NCI-H2171 (cell line): ENCODE results near the gene CNPY1.
"Not testable (repeated sequence)": the region's sequence is repeated elsewhere in the genome, so short reads cannot be mapped to it uniquely, and the experiment has no call there.

Experiments
- DNase-seq: peaks from one replicate; lab custom pipeline; 2025; lab: John Stamatoyannopoulos, UW

The CNPY1 gene

DNA sequence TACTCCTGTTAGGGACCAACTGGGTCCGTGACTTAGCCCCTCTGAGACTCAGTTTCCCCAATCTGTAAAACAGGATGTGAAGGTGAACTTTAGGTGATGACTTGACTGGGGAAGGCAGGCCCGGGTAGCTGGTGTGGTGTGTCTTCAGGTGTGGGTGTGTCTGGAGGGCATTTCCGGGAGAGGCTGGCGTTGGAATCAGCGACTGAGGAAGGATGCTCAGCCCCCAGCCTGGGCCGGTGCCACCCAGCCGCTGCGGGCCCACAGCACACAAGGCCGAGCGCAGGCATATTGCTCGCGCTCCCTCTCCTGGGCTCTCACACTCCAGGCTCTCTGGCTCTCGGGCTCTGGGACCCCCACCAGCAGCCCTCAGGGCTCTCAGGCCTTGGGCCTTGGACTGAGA is 31.7 kb upstream of the CNPY1 start:
- no peak for DNase-seq

DNA sequence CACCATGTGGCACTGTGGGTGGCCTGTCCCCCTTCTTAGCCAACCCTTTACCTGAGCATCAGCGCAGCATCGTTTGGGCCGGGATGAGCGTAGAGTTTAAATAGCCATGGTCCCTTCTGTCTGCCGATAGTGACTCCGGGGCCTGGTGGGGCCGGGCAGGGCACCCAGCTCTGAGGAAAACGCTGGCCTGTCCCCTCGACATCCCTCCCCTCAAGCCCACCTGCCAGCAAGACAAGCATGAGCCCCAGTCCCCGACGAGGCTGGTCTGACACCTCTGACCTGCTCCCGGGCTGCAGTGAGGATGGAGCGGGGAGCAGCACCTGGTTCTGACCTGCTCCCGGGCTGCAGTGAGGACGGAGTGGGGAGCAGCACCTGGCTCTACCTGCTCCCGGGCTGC is 31.1 kb upstream of the CNPY1 start:
- no peak for DNase-seq

GRCh38 chr7:155576900-155577508 is 30.6 kb upstream of the CNPY1 start:
- DNase-seq = no peak

DNA sequence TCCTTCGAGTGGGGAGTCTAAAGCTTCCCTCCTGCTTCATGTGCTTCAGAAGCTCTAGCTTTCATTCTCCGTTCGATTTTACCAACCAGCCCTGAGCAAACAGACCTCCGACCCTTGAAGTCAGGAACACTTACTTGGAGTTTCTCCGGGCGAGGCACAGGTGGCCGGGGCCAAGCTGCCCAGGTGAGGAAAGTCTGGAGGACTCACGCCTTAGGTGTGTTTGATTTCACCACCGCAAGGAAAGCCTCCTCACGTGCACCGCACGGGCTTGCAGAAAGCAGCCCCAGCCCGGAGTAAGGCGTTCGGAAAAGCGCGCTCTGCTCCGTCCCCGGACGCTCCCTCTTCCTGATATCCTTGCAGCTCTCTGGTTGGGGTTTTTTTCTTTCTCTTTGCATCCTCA is 30.1 kb upstream of the CNPY1 start:
- no peak for DNase-seq

- no peak for DNase-seq
These were observed 28.4 kb upstream of the CNPY1 start for GRCh38 chr7:155574556-155575290.

GRCh38 chr7:155571581-155572345 is 25.4 kb upstream of the CNPY1 start:
- DNase-seq = no peak

DNA sequence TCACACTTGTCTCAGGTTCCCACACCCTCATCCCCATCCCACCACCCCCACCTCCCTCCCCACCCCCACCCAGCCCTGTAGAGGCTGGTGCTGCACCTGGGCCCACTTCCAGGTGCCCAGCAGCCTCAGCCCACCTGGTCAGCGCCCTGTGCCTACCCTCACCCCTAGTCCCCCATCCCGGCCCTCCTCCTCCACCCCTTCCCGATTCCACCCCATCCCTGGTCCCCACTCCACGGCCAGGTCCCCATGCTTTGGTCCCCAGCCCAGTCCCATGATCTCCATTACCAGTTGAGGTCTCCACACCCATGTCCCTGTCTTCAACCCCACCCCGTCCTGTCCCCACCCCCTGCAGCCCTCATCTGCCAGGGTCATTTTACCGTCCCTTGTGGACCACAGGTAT is 24.6 kb upstream of the CNPY1 start:
- no peak for DNase-seq

- no peak for DNase-seq
These were observed 24.0 kb upstream of the CNPY1 start for GRCh38 chr7:155570171-155570958.

DNA sequence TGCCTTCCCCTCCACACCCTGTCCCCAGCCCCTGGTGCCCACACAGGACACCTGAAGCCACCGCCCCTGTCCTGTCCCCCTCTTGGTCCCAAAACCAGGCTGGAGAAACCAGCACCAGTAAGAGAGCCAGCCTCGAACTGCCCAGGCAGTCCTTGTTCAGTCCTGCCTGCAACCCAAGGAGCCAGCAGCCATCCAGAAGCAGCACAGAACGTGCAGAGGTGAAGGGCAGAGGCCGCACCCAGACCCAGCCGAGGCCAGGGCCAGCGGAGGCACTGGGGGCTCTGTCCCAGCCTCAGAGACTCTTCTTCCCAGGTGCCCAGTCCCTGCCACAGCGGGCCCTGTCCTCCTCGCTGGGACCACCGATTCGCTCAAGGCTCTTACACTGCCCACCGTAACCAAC is 23.3 kb upstream of the CNPY1 start:
- DNase-seq = no peak

DNA sequence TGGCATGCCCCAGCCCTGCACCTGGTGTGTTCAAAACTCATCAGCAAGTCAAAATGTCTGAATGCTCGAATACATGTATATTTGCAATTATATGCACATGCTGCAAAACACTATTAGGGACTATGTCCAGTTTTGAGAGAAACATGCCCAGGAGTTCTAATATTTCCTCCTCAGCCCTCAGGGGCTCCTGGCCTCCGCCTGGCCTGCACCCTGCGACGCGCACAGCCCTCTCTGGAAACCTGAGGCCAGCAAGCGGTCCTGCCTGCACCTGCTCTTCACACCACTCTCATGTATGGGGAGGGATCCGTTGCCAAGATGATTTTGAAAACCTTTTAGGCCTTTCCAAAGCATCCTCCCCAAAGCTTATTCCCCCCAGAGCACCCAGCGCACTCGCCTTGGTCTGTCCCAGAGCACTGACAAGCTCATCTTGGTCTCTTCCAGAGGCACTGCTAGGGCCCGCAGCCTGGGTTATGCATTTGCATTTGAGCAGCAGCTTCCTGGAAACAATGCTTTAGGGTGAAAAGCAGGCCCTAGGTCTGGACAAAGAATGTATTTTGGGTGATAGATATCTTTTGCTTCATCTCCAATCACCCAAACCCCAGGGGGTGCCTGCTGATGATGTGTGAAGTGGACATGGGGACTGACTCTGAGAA is 22.6 kb upstream of the CNPY1 start:
- DNase-seq = no peak

DNA sequence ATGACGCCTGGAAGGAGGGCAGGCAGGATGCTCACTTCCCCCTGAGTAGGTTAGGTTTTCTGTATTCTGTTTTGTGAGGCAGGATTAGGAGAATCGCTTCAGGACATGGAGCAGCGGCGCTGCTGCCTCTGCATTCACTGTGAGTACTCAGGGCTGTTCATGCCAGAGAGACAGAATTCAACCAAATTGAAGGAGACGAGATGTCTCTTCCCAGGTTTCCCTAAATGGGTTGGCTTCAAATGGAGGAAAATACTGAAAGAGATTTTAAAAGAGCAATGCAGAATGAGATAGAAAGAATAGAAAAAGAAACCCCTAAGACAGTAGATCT is 21.9 kb upstream of the CNPY1 start:
- no peak for DNase-seq

GRCh38 chr7:155567646-155568332 is 21.4 kb upstream of the CNPY1 start:
- no peak for DNase-seq

DNA sequence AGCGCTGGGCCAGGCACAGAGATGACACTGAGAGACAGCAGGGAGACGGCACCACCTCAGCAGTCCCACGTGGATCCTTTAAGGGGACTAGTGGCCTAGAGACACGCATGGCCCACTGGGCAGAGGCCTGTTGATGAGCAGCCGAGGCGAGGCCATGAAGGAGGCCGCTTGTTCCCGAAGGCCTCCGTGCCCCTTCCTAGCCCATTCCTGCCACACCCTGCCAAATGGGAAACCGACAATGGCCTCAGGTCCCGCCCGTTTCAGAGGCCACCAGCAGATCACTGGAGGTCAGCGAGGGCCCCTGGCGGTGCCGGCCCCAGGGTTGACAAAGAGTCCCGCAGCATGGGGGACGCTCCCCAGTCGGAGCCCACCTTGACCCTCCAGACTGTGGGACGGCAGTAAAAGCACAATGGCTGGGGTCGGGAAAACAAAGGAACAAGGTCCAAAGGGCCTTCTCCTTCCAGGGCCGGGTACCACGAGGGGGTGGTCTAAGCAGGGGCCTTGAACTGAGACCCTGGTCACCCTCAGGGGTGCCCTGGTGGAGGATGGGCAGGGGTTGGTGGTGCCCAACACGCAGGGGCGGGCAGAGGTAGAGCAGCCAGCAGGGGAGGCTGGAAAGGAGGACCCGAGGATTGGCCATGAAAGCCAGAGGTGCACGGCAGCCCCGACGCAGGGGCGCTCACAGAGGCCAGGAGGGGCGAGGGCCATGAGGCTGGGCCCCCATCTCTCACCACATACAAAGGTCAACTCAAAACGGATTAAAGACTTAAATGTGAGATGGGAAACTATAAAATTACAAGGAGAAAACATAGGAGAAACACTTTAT is 19.9 kb upstream of the CNPY1 start:
- DNase-seq = no peak

GRCh38 chr7:155565596-155565995 is 19.2 kb upstream of the CNPY1 start:
- DNase-seq = no peak

- not testable (repeated sequence) for DNase-seq
These were observed 16.6 kb upstream of the CNPY1 start for GRCh38 chr7:155562976-155563375.

DNA sequence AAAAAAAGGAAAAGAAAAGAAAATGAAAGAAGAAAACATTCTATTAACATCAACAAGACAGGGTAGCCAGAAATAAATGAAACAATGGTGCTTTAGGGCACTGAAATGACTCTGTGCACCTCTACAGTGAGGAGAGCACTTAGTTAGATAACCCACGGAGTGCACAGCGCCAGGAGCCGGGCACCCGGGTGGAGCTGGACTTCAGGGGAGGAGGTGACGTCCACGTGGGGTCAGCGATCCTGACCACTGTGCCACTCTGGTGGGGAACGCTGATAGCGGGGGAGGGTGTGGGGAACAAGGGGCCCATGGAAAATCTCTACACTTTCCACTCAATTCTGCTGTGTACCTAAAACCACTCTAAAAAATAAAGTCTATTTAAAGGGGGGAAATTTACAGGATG is 15.7 kb upstream of the CNPY1 start:
- no peak for DNase-seq

DNA sequence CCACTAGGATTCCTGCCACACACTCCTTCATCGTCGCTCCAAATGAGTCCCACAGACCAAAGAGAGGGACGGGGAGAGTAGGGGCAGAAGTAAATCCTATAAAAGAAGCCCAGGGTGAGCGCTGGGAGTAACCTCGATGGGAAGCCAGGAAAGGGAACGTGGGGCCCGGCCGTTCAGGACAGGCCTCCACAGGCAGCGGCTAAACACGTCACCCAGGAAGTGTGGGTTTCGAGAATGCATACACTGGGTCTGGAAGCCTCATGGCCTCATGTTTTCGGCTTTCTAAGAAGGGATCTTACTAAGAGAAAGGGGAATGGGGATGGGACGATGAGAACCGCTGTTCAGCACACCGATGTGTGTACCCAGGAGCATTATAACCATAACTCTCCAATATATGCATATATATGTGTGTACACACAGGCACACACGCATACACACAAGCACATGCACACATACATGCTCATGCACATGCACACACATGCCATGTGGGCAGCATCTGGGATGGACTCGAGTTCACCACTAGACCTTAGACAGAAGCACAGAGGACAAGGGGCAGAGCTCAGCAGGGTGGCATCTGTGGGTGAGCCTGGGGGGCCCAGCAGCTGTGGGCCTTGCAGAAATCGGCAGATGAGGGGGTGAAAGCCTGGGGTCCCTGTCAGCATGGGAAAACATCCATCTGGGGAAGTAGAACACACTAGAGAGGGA is 14.8 kb upstream of the CNPY1 start:
- DNase-seq = no peak

- DNase-seq = no peak
These were observed 14.0 kb upstream of the CNPY1 start for GRCh38 chr7:155560196-155560885.

DNA sequence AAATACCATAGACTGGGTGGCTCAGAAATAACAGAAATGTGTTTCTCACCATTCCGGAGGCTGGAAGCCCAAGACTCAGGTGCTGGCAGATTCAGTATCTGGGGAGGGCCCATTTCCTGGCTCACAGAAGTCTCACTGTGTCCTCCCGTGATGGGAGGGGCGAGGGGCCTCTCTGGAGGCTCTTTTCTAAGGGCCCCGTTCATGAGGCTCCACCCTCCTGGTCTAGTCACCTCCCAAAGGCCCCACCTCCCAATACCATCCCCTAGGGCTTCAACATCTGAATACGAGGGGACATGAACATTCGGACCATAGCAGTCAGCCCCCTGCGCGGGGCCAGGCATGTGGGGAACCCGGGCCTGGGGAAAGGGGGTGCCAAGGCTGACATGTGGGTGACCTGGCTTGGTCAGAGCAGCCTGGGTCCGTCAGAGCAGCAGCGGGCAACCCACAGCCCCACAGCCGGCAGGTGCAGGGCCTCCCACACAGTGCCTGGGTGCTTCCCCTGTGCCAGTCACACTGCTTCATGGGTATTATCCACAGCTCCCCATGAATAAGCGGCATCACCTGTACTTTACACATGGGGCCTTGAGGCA is 13.3 kb upstream of the CNPY1 start:
- no peak for DNase-seq
